Activated gamma-delta T cell treated with Interleukin-2 at 50 U/mL for 16 hours (primary cell): ENCODE results near the gene INSR.

Source experiments
- DNase-seq: peaks from one replicate; pipeline ENCODE4 v3.0.0-alpha.2; 2020

INSR gene

DNA sequence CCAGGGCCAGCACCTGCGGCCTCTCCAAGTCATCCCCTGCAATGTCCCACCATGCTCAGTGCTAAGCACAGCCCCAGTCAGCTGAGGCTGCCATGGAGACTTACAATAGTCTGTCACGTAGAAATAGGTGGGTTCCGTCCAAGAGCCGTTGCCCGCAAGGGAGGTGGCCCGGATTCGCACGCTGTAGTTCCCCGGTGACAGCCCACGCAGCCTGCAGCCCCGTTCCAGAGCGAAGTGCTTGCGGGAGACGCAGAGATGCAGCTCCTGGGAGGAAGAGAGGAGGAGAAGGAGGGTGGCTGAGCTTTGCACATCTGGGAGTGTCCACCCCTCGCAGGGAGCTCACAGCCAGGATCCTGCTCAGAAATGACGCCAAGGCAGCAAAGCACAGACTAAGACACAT is 162.2 kb downstream of the INSR start:
- DNase-seq = no peak

GRCh38 chr19:7130043-7130442 is 164.2 kb downstream of the INSR start:
- DNase-seq = no peak

GRCh38 chr19:7126132-7126531 is 168.1 kb downstream of the INSR start:
- no peak for DNase-seq

- no peak for DNase-seq
Observed at GRCh38 chr19:7125221-7125620, 169.0 kb downstream of the INSR start.

DNA sequence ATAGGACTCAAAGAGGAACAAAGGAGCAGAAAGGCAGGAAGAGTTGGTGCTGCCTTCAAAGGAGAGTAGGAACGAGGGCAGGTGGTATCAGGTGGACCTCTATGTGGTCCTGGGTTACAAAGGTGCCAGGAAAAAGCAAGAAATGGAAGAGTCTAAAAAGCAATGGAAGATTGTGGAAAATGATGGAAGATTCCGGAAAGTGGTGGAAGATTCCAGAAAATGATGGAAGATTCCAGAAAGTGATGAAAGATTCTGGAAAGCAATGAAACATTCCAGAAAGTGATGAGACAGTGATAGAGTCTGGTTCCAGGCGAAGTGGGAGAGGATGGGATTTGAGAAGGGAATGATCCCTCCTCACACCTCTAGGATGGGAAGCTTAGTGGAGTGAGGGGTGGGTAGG is 169.4 kb downstream of the INSR start:
- DNase-seq = no peak

DNA sequence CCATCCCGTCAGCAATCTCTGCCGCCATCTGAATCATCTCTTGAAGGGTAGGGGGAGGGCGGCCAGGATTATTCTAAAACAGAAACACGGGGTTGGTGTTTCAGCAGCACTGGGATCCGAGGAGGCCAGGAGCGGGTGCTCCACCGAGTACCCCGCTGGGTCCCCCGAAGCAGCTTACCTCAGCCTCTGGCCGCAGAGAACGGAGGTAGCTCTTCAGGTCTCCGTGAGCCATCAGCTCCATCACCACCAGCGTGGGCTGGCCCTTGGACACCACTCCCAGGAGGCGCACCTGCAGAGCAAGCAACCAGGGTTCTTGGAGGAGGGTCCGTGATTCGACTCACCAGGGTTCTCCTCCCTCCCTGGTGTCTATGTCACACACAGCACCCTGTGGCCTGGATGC is 171.5 kb downstream of the INSR start:
- DNase-seq = no peak

DNA sequence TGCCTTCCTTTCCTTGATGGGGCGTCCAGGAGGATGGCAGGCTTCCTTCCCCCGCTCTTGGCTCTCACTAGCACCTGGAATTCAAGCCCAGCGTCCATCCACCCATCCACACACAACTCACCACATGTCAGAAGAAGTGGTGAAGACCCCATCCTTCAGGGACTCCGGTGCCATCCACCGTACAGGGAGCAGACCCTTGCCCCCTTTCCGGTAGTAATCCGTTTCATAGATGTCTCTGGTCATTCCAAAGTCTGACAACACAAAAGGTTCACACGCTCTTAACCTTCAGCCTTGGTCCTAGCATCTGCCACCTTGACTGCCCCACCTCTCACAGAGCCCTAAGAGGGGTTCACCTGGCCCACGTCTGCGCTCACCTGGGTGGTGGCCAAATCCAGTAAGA is 173.7 kb downstream of the INSR start:
- no peak for DNase-seq

GRCh38 chr19:7119582-7119981 is 174.6 kb downstream of the INSR start:
- DNase-seq = no peak

GRCh38 chr19:7117248-7117647 is 177.0 kb downstream of the INSR start:
- DNase-seq = no peak

DNA sequence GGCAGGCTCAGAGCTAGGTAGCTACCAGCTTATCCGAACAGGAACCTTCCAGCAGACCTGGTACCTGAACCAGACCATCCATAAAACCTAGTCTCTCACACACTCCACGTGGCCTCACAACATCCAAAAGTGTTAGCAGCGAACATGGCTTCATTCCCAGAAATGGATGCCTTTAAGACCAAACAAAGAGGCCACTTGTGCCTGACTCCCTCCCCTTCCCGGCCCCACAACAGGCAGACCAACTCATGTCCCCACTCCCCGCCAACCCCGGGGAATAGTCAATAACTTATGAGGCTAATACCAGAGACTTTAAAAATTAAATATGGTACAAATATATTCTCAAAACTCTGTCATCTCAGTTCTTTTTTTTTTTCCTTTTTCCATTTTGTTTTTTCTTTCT is 178.5 kb downstream of the INSR start:
- no peak for DNase-seq

- no peak for DNase-seq
Observed at GRCh38 chr19:7113233-7113632, 181.0 kb downstream of the INSR start.

DNA sequence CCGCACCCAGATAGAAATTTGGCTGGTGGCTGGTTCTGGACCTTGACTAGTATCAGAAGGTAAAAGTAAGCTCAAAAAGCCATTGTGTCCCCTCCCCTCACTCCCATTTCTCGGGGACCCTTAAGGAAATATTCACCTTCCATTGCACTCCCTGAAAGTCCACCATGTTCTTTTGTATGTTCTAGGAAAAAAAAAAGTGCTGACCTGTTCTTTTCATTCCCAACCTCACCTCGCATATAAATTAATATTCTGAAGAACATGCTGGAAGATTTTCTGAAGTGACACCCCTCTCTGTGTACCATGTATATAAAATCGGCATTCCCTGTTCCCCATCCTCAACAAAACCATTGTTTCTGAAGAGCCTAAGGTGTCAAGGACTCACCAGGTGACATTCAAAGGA is 181.5 kb downstream of the INSR start:
- DNase-seq = no peak

DNA sequence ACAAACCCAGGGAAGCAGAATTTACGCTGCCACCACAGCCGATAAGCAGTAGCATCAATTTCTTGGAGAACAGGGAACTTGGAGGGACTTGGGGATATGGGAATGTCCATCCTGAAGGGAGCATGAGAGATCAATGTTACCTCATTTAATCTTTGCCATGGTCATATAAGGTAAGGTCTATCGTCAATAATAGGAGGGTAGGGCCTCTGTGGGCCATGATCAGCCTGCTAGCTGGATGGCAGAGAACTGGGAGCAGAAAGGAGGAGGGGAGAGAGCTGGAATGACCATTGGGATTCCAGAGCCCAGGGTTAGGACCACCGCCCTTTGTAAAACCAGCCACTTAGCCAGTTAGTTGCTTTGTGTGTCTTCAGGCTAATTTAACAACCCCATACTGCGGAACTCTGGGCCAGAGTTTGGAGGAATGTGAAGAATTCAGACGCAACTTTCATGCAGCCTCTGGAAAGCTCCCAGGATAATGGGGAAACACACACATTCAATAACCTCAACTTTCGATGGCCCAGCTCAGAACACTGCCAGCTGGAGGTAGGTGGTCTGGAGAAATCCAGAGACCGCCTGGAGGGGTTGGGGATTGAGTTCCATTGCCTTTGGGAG is 184.4 kb downstream of the INSR start:
- no peak for DNase-seq

GRCh38 chr19:7106711-7107657 is 187.2 kb downstream of the INSR start:
- no peak for DNase-seq

DNA sequence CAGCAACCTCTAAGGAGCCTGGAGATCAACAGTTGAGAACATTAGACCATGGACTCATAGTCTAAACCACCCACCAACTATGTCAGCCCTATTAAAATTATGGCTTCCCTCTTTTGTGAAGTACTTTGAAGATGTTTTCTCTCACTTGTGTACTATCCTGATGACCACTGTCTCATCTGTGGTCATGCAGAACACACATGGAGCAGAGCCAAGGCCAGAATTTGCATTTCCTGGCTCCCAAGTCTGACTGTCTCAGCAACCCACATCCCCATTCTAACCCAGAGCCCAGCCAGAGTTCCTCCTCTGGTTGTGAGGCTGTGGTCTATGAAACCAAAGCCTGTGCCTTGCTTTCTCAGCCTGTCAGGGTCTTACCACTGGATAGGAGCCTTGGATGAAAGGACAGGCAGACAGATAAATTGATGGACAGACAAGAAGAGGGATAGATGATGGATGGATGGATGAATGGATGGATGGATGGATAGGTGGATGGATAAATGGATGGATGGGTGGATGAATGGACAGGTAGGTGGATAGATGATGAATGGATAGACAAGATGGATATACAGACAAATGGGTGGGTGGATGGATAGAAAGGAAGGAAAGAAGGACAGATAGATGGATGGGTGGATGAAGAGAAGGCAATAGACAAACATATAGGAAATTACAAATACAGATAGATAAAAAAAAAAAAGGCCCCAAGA is 189.3 kb downstream of the INSR start:
- no peak for DNase-seq

GRCh38 chr19:7101498-7102253 is 192.5 kb downstream of the INSR start:
- no peak for DNase-seq

DNA sequence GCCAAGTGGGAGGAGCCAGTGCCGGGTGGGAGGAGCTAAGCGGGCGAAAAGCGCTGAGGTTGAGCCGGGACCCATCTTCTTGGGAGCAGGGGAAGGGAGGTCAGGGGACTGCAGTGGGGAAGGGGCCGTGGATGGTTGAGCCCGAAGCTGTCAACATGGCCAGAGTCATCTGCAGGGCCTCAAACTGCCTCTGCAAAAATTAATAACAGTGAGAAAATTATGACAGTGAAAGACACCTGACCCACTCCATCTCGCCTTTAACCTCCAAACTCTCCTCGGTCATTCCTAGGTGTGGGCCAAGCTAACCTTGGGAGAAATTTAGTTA is 194.7 kb downstream of the INSR start:
- DNase-seq = no peak

DNA sequence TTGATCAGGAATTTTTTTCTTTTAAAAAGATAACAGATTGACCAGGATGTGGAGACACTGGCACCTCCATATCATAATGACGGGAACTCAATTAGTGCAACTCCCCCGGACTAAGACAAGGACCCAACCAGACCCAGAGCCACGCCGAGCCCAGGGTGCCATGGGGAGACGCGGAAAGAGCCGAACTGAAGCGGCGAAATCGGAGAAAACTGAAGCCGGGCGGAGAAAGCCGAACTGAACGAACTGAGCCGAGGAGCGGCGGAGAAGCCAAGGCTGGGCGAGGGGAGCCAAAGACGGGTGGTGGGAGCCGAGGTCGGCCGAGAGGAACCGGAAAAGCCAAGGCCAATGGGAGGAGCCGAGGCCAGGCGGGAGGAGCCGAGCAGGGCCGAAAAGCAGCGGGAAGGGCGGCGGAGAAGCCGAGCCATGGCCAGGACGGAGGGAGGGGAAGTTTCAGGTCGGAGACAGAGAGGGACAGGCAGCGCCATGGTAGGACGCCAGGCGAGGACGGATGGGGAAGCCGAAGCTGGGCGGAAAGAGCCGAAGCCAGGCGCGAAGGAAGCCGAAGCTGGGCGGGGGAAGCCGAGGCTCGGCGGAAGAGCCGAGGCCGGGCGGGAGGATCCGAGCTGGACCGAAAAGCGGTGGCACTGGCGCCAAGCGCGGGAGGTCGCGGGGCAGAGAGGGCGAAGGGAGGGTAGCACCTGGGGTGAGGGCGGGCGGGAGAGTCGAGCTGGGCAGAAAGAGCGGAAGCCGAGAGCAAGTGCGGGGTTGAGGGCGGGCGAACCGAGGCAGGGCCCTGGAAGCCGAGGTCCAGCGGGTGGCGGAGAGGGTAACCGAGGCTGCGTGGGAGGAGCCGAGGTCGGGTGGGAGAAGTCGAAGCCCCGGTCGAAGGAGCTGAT is 195.3 kb downstream of the INSR start:
- DNase-seq = peak; percentile 88

DNA sequence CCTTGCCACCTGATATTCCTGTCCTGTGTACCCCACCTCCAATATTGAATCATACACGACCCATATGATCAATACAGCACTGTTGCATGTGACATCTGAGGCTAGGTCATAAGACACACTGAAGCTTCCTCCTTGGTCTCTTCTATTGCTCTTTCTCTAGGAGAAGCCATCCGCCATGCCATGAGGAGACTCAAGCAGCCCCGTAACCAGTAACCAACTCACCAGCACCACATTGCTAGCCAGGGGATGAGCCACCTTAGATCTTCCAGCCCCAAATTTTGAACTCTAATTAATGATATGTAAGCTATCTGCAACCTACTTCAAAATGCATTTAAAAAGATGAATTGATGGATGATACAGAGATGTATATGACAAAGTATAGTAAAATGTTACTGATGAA is 196.1 kb downstream of the INSR start:
- DNase-seq = no peak

- no peak for DNase-seq
Observed at GRCh38 chr19:7088999-7089398, 205.2 kb downstream of the INSR start.

- DNase-seq = no peak
Observed at GRCh38 chr19:7083076-7083956, 210.9 kb downstream of the INSR start.
